HepG2 (cell line): Measurements from ENCODE around the gene CAMK1G. TPM values are rescaled to one million over a fixed set of nuclear protein-coding genes. Genes with fewer than 3 reads are reported as not detected.

Experiments
- MAZ ChIP-seq, 2 experiments: sonication (generic) in 1 of 2; formaldehyde crosslinking in 1 of 2; IDR thresholded peaks; 2 replicates each; pipeline versions ENCODE4 v1.5.0 to v1.6.1; 2012 to 2020; ENCODE audit warnings: low read depth in 2 of 2, mild to moderate bottlenecking in 2 of 2, borderline replicate concordance in 1 of 2, improper control_type of control experiment in 1 of 2, low read length in 1 of 2, missing genetic modification reagents in 1 of 2, moderate library complexity in 1 of 2
- MBD4 ChIP-seq: IDR thresholded peaks from 2 replicates; pipeline ENCODE4 v1.6.1; 2012; ENCODE audit warnings: low read length, inconsistent platforms, borderline replicate concordance
- MIER2 ChIP-seq: IDR thresholded peaks from 2 replicates; pipeline ENCODE4 v1.6.1; 2016; ENCODE audit warnings: missing biosample characterization, missing genetic modification reagents
- MTA3 ChIP-seq: sonication (generic); formaldehyde crosslinking; IDR thresholded peaks from 2 replicates; pipeline ENCODE4 v1.4.0; 2020; ENCODE audit warnings: missing genetic modification reagents
- NFIC ChIP-seq: IDR thresholded peaks from 2 replicates; pipeline ENCODE4 v1.6.1; 2012; ENCODE audit warnings: mild to moderate bottlenecking, low read length, inconsistent platforms
- NFRKB ChIP-seq: fragments of 450-650 bp; IDR thresholded peaks from 2 replicates; pipeline ENCODE4 v1.6.1; 2017
- PPARG ChIP-seq: conservative IDR thresholded peaks from 2 replicates; pipeline ENCODE4 v1.6.1; 2016; ENCODE audit warnings: missing biosample characterization, missing genetic modification reagents
- TAF1 ChIP-seq: sonication (generic); formaldehyde crosslinking; IDR thresholded peaks from 2 replicates; pipeline ENCODE4 v1.4.0; 2020; ENCODE audit warnings: missing genetic modification reagents
- ZBTB1 ChIP-seq: sonication (generic); formaldehyde crosslinking; IDR thresholded peaks from 2 replicates; pipeline ENCODE4 v1.4.0; 2020; ENCODE audit warnings: missing genetic modification reagents, borderline replicate concordance
- ZFP90 ChIP-seq: sonication (generic); formaldehyde crosslinking; IDR thresholded peaks from 2 replicates; pipeline ENCODE4 v1.8.0; 2022; ENCODE audit warnings: missing genetic modification reagents, mild to moderate bottlenecking, inconsistent platforms, borderline replicate concordance
- ZKSCAN1 ChIP-seq: fragments of 150-350 bp; IDR thresholded peaks from 2 replicates; pipeline ENCODE4 v1.6.1; 2014; ENCODE audit warnings: low read length
- ZNF331 ChIP-seq: sonication (generic); formaldehyde crosslinking; IDR thresholded peaks from 2 replicates; pipeline ENCODE4 v1.4.0; 2020; ENCODE audit warnings: missing genetic modification reagents
- ZNF44 ChIP-seq: sonication (generic); formaldehyde crosslinking; IDR thresholded peaks from 2 replicates; pipeline ENCODE4 v1.5.1; 2020; ENCODE audit warnings: mild to moderate bottlenecking, missing genetic modification reagents
- ZNF484 ChIP-seq: sonication (generic); formaldehyde crosslinking; IDR thresholded peaks from 2 replicates; pipeline ENCODE4 v1.5.1; 2020; ENCODE audit warnings: mild to moderate bottlenecking, low read depth, missing genetic modification reagents, borderline replicate concordance
- ZNF564 ChIP-seq: sonication (generic); formaldehyde crosslinking; IDR thresholded peaks from 2 replicates; pipeline ENCODE4 v1.8.1; 2023; ENCODE audit warnings: mild to moderate bottlenecking, missing genetic modification reagents
- ZNF878 ChIP-seq: sonication (generic); formaldehyde crosslinking; IDR thresholded peaks from 2 replicates; pipeline ENCODE4 v1.8.1; 2023; ENCODE audit warnings: mild to moderate bottlenecking, missing genetic modification reagents, moderate library complexity
- polyA plus RNA-seq, 8 experiments: library from polyadenylated mRNA; depleted of rRNA in 3 of 8; stranded (reverse) in 7 of 8; unstranded in 1 of 8; fragments of >200 nt; fragmentation: Illumina TruSeq in 4 of 8; extraction: Trizol in 4 of 8; gene quantifications; 2 replicates each; pipeline versions ENCODE4 v1.2.1 to v1.2.3, GENCODE V29; 2011 to 2016; ENCODE audit warnings: low read depth in 4 of 8, missing spikeins in 1 of 8, mixed read lengths in 1 of 8; ENCODE audit not compliant: insufficient read depth in 1 of 8
- total RNA-seq, 5 experiments: library from RNA; depleted of rRNA; stranded (reverse); fragments of >200 nt; fragmentation: Illumina TruSeq; extraction: Trizol; gene quantifications; 2 replicates each; pipeline ENCODE4 v1.2.3, GENCODE V29; 2016; ENCODE audit warnings: low read depth in 1 of 5
- TF ChIP-seq, protein P1 (sequence below): sonication (generic); formaldehyde crosslinking; IDR thresholded peaks from 2 replicates; pipeline ENCODE4 v1.4.0; 2020; ENCODE audit warnings: mild to moderate bottlenecking, missing genetic modification reagents
- TF ChIP-seq, protein P2 (sequence below): sonication (generic); formaldehyde crosslinking; IDR thresholded peaks from 2 replicates; pipeline ENCODE4 v1.9.0; 2022; ENCODE audit warnings: missing genetic modification reagents, mild to moderate bottlenecking, borderline replicate concordance
- TF ChIP-seq, protein P3 (sequence below): sonication (generic); formaldehyde crosslinking; IDR thresholded peaks from 2 replicates; pipeline ENCODE4 v1.5.1; 2020; ENCODE audit warnings: missing genetic modification reagents, mild to moderate bottlenecking, borderline replicate concordance
- TF ChIP-seq, protein P4 (sequence below): sonication (generic); formaldehyde crosslinking; IDR thresholded peaks from 2 replicates; pipeline ENCODE4 v1.4.0; 2020; ENCODE audit warnings: missing genetic modification reagents
- TF ChIP-seq, protein P5 (sequence below): sonication (generic); formaldehyde crosslinking; IDR thresholded peaks from 2 replicates; pipeline ENCODE4 v1.5.1; 2020; ENCODE audit warnings: mild to moderate bottlenecking, missing genetic modification reagents, borderline replicate concordance

Gene CAMK1G
- total and polyA plus RNA-seq, 2 of the 13 experiments (the other 11 are each of a cell fraction or from before 2014, with no cell fraction given) = not detected

DNA sequence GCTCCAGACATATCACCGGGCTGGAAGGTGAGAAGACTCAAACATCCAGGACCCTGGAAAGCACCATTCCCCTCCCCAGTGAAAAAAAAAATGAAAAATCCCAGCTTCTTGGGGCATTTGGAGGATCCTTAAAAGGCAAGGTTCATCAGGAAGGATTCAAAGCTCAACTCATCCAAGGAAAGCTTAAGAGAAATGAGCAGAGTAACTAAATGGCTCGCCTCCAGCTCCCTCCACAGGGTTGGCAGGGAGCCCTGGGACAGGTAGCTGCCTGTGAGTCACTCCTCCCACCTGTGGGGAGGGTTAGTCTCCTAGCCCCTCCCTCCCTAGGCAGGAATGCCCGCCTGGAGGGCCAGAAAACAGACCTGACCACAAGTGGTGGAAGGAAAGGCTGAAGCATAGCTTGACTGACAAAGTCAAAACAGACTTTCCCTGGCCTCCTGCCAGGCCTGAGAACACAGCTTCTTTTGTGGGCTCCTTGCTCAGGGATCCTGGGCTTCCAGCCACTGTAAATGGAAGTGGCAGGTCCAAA, 69.4 kb downstream of the CAMK1G start (continued):
- TF ChIP-seq, protein P1, sequence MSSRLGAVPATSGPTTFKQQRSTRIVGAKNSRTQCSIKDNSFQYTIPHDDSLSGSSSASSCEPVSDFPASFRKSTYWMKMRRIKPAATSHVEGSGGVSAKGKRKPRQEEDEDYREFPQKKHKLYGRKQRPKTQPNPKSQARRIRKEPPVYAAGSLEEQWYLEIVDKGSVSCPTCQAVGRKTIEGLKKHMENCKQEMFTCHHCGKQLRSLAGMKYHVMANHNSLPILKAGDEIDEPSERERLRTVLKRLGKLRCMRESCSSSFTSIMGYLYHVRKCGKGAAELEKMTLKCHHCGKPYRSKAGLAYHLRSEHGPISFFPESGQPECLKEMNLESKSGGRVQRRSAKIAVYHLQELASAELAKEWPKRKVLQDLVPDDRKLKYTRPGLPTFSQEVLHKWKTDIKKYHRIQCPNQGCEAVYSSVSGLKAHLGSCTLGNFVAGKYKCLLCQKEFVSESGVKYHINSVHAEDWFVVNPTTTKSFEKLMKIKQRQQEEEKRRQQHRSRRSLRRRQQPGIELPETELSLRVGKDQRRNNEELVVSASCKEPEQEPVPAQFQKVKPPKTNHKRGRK (CRISPR knock-in tag) = no peak
- TF ChIP-seq MAZ (IDR thresholded peaks at IDR 0.05; ENCODE audit: borderline replicate concordance, low read depth, low read length) (no peak), MAZ (CRISPR knock-in tag; IDR thresholded peaks at IDR 0.05; ENCODE audit: low read depth) (no peak), NFRKB (no peak), PPARG (CRISPR knock-in tag) (no peak), MIER2 (CRISPR knock-in tag) (no peak), ZNF331 (peak; percentile 38; the same call in 1 of the 2 replicates), ZNF44 (CRISPR knock-in tag) (no peak), ZNF878 (no peak), TAF1 (CRISPR knock-in tag) (no peak), NFIC (0 out of 2 replicates have a peak, but pooled peaks have one; percentile 13), ZFP90 (CRISPR knock-in tag) (no peak), ZNF564 (no peak), MBD4 (no peak), ZKSCAN1 (no peak), ZNF484 (no peak), ZBTB1 (CRISPR knock-in tag) (no peak), MTA3 (CRISPR knock-in tag) (no peak)
- TF ChIP-seq, protein P2, sequence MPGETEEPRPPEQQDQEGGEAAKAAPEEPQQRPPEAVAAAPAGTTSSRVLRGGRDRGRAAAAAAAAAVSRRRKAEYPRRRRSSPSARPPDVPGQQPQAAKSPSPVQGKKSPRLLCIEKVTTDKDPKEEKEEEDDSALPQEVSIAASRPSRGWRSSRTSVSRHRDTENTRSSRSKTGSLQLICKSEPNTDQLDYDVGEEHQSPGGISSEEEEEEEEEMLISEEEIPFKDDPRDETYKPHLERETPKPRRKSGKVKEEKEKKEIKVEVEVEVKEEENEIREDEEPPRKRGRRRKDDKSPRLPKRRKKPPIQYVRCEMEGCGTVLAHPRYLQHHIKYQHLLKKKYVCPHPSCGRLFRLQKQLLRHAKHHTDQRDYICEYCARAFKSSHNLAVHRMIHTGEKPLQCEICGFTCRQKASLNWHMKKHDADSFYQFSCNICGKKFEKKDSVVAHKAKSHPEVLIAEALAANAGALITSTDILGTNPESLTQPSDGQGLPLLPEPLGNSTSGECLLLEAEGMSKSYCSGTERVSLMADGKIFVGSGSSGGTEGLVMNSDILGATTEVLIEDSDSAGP (CRISPR knock-in tag) = no peak
- TF ChIP-seq, protein P3, sequence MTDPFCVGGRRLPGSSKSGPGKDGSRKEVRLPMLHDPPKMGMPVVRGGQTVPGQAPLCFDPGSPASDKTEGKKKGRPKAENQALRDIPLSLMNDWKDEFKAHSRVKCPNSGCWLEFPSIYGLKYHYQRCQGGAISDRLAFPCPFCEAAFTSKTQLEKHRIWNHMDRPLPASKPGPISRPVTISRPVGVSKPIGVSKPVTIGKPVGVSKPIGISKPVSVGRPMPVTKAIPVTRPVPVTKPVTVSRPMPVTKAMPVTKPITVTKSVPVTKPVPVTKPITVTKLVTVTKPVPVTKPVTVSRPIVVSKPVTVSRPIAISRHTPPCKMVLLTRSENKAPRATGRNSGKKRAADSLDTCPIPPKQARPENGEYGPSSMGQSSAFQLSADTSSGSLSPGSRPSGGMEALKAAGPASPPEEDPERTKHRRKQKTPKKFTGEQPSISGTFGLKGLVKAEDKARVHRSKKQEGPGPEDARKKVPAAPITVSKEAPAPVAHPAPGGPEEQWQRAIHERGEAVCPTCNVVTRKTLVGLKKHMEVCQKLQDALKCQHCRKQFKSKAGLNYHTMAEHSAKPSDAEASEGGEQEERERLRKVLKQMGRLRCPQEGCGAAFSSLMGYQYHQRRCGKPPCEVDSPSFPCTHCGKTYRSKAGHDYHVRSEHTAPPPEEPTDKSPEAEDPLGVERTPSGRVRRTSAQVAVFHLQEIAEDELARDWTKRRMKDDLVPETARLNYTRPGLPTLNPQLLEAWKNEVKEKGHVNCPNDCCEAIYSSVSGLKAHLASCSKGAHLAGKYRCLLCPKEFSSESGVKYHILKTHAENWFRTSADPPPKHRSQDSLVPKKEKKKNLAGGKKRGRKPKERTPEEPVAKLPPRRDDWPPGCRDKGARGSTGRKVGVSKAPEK (CRISPR knock-in tag) = no peak
- TF ChIP-seq, protein P4, sequence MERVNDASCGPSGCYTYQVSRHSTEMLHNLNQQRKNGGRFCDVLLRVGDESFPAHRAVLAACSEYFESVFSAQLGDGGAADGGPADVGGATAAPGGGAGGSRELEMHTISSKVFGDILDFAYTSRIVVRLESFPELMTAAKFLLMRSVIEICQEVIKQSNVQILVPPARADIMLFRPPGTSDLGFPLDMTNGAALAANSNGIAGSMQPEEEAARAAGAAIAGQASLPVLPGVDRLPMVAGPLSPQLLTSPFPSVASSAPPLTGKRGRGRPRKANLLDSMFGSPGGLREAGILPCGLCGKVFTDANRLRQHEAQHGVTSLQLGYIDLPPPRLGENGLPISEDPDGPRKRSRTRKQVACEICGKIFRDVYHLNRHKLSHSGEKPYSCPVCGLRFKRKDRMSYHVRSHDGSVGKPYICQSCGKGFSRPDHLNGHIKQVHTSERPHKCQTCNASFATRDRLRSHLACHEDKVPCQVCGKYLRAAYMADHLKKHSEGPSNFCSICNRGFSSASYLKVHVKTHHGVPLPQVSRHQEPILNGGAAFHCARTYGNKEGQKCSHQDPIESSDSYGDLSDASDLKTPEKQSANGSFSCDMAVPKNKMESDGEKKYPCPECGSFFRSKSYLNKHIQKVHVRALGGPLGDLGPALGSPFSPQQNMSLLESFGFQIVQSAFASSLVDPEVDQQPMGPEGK (CRISPR knock-in tag) = peak; percentile 86
- TF ChIP-seq, protein P5, sequence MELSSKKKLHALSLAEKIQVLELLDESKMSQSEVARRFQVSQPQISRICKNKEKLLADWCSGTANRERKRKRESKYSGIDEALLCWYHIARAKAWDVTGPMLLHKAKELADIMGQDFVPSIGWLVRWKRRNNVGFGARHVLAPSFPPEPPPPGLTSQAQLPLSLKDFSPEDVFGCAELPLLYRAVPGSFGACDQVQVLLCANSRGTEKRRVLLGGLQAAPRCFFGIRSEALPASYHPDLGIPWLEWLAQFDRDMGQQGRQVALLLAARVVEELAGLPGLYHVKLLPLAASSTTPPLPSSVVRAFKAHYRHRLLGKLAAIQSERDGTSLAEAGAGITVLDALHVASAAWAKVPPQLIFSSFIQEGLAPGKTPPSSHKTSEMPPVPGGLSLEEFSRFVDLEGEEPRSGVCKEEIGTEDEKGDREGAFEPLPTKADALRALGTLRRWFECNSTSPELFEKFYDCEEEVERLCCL = no peak
